ENCODE data around the gene MOV10.

The MOV10 gene

GRCh38 chr1:112700290-112701226 is 26.1 kb downstream of the MOV10 start:
- peak; percentile 82 for DNase-seq

GRCh38 chr1:112701227-112702066 is 27.0 kb downstream of the MOV10 start:
- DNase-seq = no peak

- DNase-seq = no peak
These were observed 27.6 kb downstream of the MOV10 start for GRCh38 chr1:112702067-112702395.

GRCh38 chr1:112702420-112703261 is 28.2 kb downstream of the MOV10 start:
- no peak for DNase-seq

GRCh38 chr1:112703706-112704105 is 29.2 kb downstream of the MOV10 start:
- DNase-seq = no peak

GRCh38 chr1:112704391-112704933 is 30.0 kb downstream of the MOV10 start:
- DNase-seq = no peak

- peak; percentile 52 for DNase-seq
These were observed 30.6 kb downstream of the MOV10 start for GRCh38 chr1:112704934-112705627.

- peak; percentile 37 for DNase-seq
These were observed 32.2 kb downstream of the MOV10 start, which contains the start of gene RHOC for GRCh38 chr1:112706505-112707220. TSS of gene RHOC (minus strand) at chr1:112707127. CDS start at chr1:112703799, 3,328 bp downstream.

- peak; percentile 71 for DNase-seq
These were observed 33.0 kb downstream of the MOV10 start for GRCh38 chr1:112707221-112708001.

- DNase-seq = no peak
These were observed 33.6 kb downstream of the MOV10 start for GRCh38 chr1:112708002-112708448.

GRCh38 chr1:112708489-112708888 is 34.0 kb downstream of the MOV10 start:
- DNase-seq = no peak

GRCh38 chr1:112710159-112710558 is 35.7 kb downstream of the MOV10 start:
- no peak for DNase-seq

GRCh38 chr1:112710586-112710985 is 36.1 kb downstream of the MOV10 start:
- no peak for DNase-seq

GRCh38 chr1:112711041-112711440 is 36.6 kb downstream of the MOV10 start:
- DNase-seq = no peak

- no peak for DNase-seq
These were observed 37.2 kb downstream of the MOV10 start for GRCh38 chr1:112711670-112712069.

GRCh38 chr1:112712191-112712590 is 37.7 kb downstream of the MOV10 start:
- no peak for DNase-seq

GRCh38 chr1:112712701-112713128 is 38.3 kb downstream of the MOV10 start:
- no peak for DNase-seq

GRCh38 chr1:112713466-112714312 is 39.2 kb downstream of the MOV10 start:
- DNase-seq = peak; percentile 45
